Sigmoid colon (tissue), 4 donors: ENCODE measurements around the gene ACAP2.

Experiments
- EP300 ChIP-seq, 4 donors: sonication (generic); formaldehyde crosslinking; IDR thresholded peaks; one replicate each; pipeline ENCODE4 v1.6.1; 2017; ENCODE audit warnings: antibody characterized with exemption in 4 of 4
- POLR2AphosphoS5 ChIP-seq, 4 donors: sonication (generic); formaldehyde crosslinking; IDR thresholded peaks; one replicate each; pipeline ENCODE4 v1.6.1; 2017; ENCODE audit warnings: antibody characterized with exemption in 4 of 4

GRCh38 chr3:195285372-195285771 lies 157.4 kb downstream of the ACAP2 start:
- TF ChIP-seq EP300 (IDR thresholded peaks at IDR 0.05) (no peak), POLR2AphosphoS5 (IDR thresholded peaks at IDR 0.05) (no peak)
